ENCODE measurements around the gene PIK3C3. TPM values are rescaled to one million over a fixed set of nuclear protein-coding genes. Genes with fewer than 3 reads are reported as not detected.
"Not testable (repeated sequence)": the region's sequence is repeated elsewhere in the genome, so short reads cannot be mapped to it uniquely, and the experiment has no call there.

The PIK3C3 gene
- total and polyA plus RNA-seq, 12 donors: 24.4 to 87.6 (median 64.3) TPM

GRCh38 chr18:41999751-42000150, 44.7 kb downstream of the PIK3C3 start:
- H3K9me3 ChIP-seq (replicated peaks in 1 of 3): no peaks in the 10 kb centered on the region
- H3K36me3 ChIP-seq (replicated peaks in 1 of 2): peaks cover 0 to 49% of the 10 kb centered on the region in 2 donors
- WGBS, 4 donors: 82 to 87% (median 83%) methylated on average over 4 of the region's 4 CpGs
- intact Hi-C loops (cut with DNase I): no loop called here
- no peak overlapping the region for H3K27ac ChIP-seq
- no peak for DNase-seq
- H3K4me1 ChIP-seq (replicated peaks in 1 of 2): peaks cover 0 to 9% of the 10 kb centered on the region in 2 donors
- no peak overlapping the region for H3K4me3 ChIP-seq
- no peaks in the 10 kb centered on the region for H3K27me3 ChIP-seq
- TF ChIP-seq CTCF (IDR thresholded peaks at IDR 0.05) (no peak), POLR2A (IDR thresholded peaks at IDR 0.05) (no peak)

- no peak for DNase-seq
- Histone ChIP-seq H3K4me1 (replicated peaks in 1 of 2) (peaks cover 0 to 6% of the 10 kb centered on the region in 2 donors), H3K27ac (no peak overlapping the region), H3K9me3 (replicated peaks in 1 of 3) (no peaks in the 10 kb centered on the region), H3K36me3 (replicated peaks in 1 of 2) (peaks cover 0 to 44% of the 10 kb centered on the region in 2 donors), H3K4me3 (no peak overlapping the region), H3K27me3 (no peaks in the 10 kb centered on the region)
- WGBS, 4 donors: 76 to 80% (median 78%) methylated on average over 3 of the region's 3 CpGs
- intact Hi-C loops (cut with DNase I): no loop called here
- TF ChIP-seq POLR2A (IDR thresholded peaks at IDR 0.05) (no peak), CTCF (IDR thresholded peaks at IDR 0.05) (no peak)
These were observed 46.8 kb downstream of the PIK3C3 start for GRCh38 chr18:42001801-42002200.

GRCh38 chr18:42004653-42005052, 49.6 kb downstream of the PIK3C3 start:
- Histone ChIP-seq H3K27me3 (no peaks in the 10 kb centered on the region), H3K4me3 (no peak overlapping the region), H3K36me3 (replicated peaks in 1 of 2) (peaks cover 0 to 37% of the 10 kb centered on the region in 2 donors), H3K27ac (no peak overlapping the region), H3K4me1 (replicated peaks in 1 of 2) (peaks cover 0 to 3% of the 10 kb centered on the region in 2 donors), H3K9me3 (replicated peaks in 1 of 3) (no peaks in the 10 kb centered on the region)
- TF ChIP-seq CTCF (IDR thresholded peaks at IDR 0.05) (no peak), POLR2A (IDR thresholded peaks at IDR 0.05) (no peak)
- intact Hi-C loops (cut with DNase I): no loop called here
- 88 to 96% (median 95%) methylated on average over 2 of the region's 2 CpGs for WGBS, 4 donors
- DNase-seq: no peak

GRCh38 chr18:42005782-42006181, 50.7 kb downstream of the PIK3C3 start:
- no peak overlapping the region for H3K4me3 ChIP-seq
- H3K36me3 ChIP-seq (replicated peaks in 1 of 2): peaks cover 0 to 26% of the 10 kb centered on the region in 2 donors
- no peak overlapping the region for H3K27ac ChIP-seq
- no peak for TF ChIP-seq POLR2A (IDR thresholded peaks at IDR 0.05)
- no peak for TF ChIP-seq CTCF (IDR thresholded peaks at IDR 0.05)
- DNase-seq: no peak
- no peaks in the 10 kb centered on the region for H3K27me3 ChIP-seq
- H3K4me1 ChIP-seq (replicated peaks in 1 of 2): peaks cover 0 to 3% of the 10 kb centered on the region in 2 donors
- no peaks in the 10 kb centered on the region for H3K9me3 ChIP-seq (replicated peaks in 1 of 3)
- intact Hi-C loops (cut with DNase I): no loop called here

- H3K4me1 ChIP-seq (replicated peaks in 1 of 2); H3K4me3 ChIP-seq; H3K27me3 ChIP-seq; DNase-seq; intact Hi-C loops (cut with DNase I); H3K27ac ChIP-seq; H3K9me3 ChIP-seq (replicated peaks in 1 of 3): not testable (repeated sequence)
- H3K36me3 ChIP-seq (replicated peaks in 1 of 2): peaks cover 0 to 16% of the 10 kb centered on the region in 2 donors
These were observed 54.4 kb downstream of the PIK3C3 start for GRCh38 chr18:42009457-42009856.

Measured in adrenal gland (tissue), 12 donors.